Suprapubic skin (tissue), 4 donors: ENCODE data around the gene ABCB7. TPM values are rescaled to one million over a fixed set of nuclear protein-coding genes. Genes with fewer than 3 reads are reported as not detected.

Source experiments
- DNase-seq, 2 donors: peaks; one replicate each; pipeline ENCODE4 v3.0.0-alpha.2; 2019; ENCODE audit warnings: low spot score in 2 of 2
- H3K27ac ChIP-seq: fragments of 200-600 bp; sonication (generic); one replicate; pipeline ENCODE4 v1.5.1; 2019
- H3K27me3 ChIP-seq: fragments of 200-600 bp; sonication (generic); one replicate; pipeline ENCODE4 v1.5.1; 2019
- H3K36me3 ChIP-seq: fragments of 200-600 bp; sonication (generic); one replicate; pipeline ENCODE4 v1.5.1; 2019
- H3K4me1 ChIP-seq: fragments of 200-600 bp; sonication (generic); one replicate; pipeline ENCODE4 v1.5.1; 2019
- H3K4me3 ChIP-seq: fragments of 200-600 bp; sonication (generic); one replicate; pipeline ENCODE4 v1.5.1; 2019; ENCODE audit warnings: mild to moderate bottlenecking
- H3K9me3 ChIP-seq: fragments of 200-600 bp; sonication (generic); one replicate; pipeline ENCODE4 v1.5.1; 2019
- CTCF ChIP-seq, 2 donors: fragments of 200-600 bp in 1 of 2; fragments of 450-650 bp in 1 of 2; sonication (generic) in 1 of 2; IDR thresholded peaks; one replicate each; pipeline ENCODE4 v1.5.1; 2016 to 2019; ENCODE audit warnings: antibody characterized with exemption in 2 of 2, mild to moderate bottlenecking in 1 of 2, moderate library complexity in 1 of 2
- EP300 ChIP-seq: sonication (generic); formaldehyde crosslinking; IDR thresholded peaks from one replicate; pipeline ENCODE4 v1.6.1; 2017; ENCODE audit warnings: antibody characterized with exemption
- POLR2A ChIP-seq, 2 donors: fragments of 450-650 bp; IDR thresholded peaks; one replicate each; pipeline ENCODE4 v1.6.1; 2017; ENCODE audit warnings: antibody characterized with exemption in 2 of 2, mild to moderate bottlenecking in 2 of 2, moderate library complexity in 2 of 2
- POLR2AphosphoS5 ChIP-seq, 3 donors: sonication (generic); formaldehyde crosslinking; IDR thresholded peaks; one replicate each; pipeline ENCODE4 v1.6.1; 2017; ENCODE audit warnings: antibody characterized with exemption in 3 of 3
- WGBS: methylation state at CpG from one replicate; pipeline ENCODE4 v1.1.5; 2018; 5-methylcytosine and 5-hydroxymethylcytosine counted together
- total RNA-seq, 4 donors: library from RNA; depleted of rRNA; stranded (reverse); fragments of >200 nt; gene quantifications; one replicate each; pipeline ENCODE4 v1.1.0, GENCODE V29; 2016

ABCB7 gene
- total RNA-seq, 4 donors from 2014 or later = 52.2 to 78.4 (median 62.7) TPM

- no peak for TF ChIP-seq POLR2AphosphoS5 (IDR thresholded peaks at IDR 0.05)
- no peak for TF ChIP-seq POLR2A (IDR thresholded peaks at IDR 0.05)
- TF ChIP-seq EP300 = no peak
- no peak for TF ChIP-seq CTCF (IDR thresholded peaks at IDR 0.05)
- H3K4me1 ChIP-seq = peaks cover 11% of the 10 kb centered on the region
- no peak for DNase-seq
- no peaks in the 10 kb centered on the region for H3K36me3 ChIP-seq
- peak overlapping the region; percentile 63 for H3K4me3 ChIP-seq
- H3K9me3 ChIP-seq = no peaks in the 10 kb centered on the region
- no peaks in the 10 kb centered on the region for H3K27me3 ChIP-seq
- H3K27ac ChIP-seq = peak overlapping the region; percentile 78
- 30% methylated on average over 6 of the region's 6 CpGs for WGBS
Observed at GRCh38 chrX:75155447-75155826, 646 bp downstream of the ABCB7 start.

- no peaks in the 10 kb centered on the region for H3K9me3 ChIP-seq
- H3K27me3 ChIP-seq = no peaks in the 10 kb centered on the region
- H3K4me1 ChIP-seq = peaks cover 11% of the 10 kb centered on the region
- TF ChIP-seq POLR2A (IDR thresholded peaks at IDR 0.05) (no peak), POLR2AphosphoS5 (IDR thresholded peaks at IDR 0.05) (no peak), CTCF (IDR thresholded peaks at IDR 0.05) (no peak), EP300 (no peak)
- peak overlapping the region; percentile 63 for H3K4me3 ChIP-seq
- no peak for DNase-seq
- no peak overlapping the region for H3K27ac ChIP-seq
- H3K36me3 ChIP-seq = no peaks in the 10 kb centered on the region
- WGBS = 67% methylated on average over 1 of the region's 1 CpG
Observed at GRCh38 chrX:75154871-75155270, 1.2 kb downstream of the ABCB7 start.

- Histone ChIP-seq H3K4me3 (no peak overlapping the region), H3K27me3 (no peaks in the 10 kb centered on the region), H3K36me3 (no peaks in the 10 kb centered on the region), H3K4me1 (peaks cover 11% of the 10 kb centered on the region), H3K9me3 (no peaks in the 10 kb centered on the region), H3K27ac (no peak overlapping the region)
- 44% methylated on average over 3 of the region's 3 CpGs for WGBS
- no peak for TF ChIP-seq CTCF (IDR thresholded peaks at IDR 0.05)
- no peak for TF ChIP-seq POLR2A (IDR thresholded peaks at IDR 0.05)
- TF ChIP-seq POLR2AphosphoS5 (IDR thresholded peaks at IDR 0.05) = no peak
- TF ChIP-seq EP300 = no peak
- DNase-seq = no peak
Observed at GRCh38 chrX:75151827-75152592, 4.1 kb downstream of the ABCB7 start.

GRCh38 chrX:75149654-75150053 is 6.4 kb downstream of the ABCB7 start:
- peaks cover 4% of the 10 kb centered on the region for H3K4me1 ChIP-seq
- TF ChIP-seq POLR2AphosphoS5 (IDR thresholded peaks at IDR 0.05) (no peak), POLR2A (IDR thresholded peaks at IDR 0.05) (no peak), EP300 (no peak), CTCF (IDR thresholded peaks at IDR 0.05) (no peak)
- 76% methylated on average over 1 of the region's 1 CpG for WGBS

GRCh38 chrX:75132672-75133071 is 23.4 kb downstream of the ABCB7 start:
- Histone ChIP-seq H3K27me3 (no peaks in the 10 kb centered on the region), H3K4me1 (no peaks in the 10 kb centered on the region), H3K27ac (no peak overlapping the region), H3K9me3 (no peaks in the 10 kb centered on the region), H3K36me3 (no peaks in the 10 kb centered on the region), H3K4me3 (no peak overlapping the region)
- no peak for DNase-seq
- 59% methylated on average over 5 of the region's 5 CpGs for WGBS
- TF ChIP-seq EP300 = no peak
- no peak for TF ChIP-seq CTCF (IDR thresholded peaks at IDR 0.05)
- no peak for TF ChIP-seq POLR2A (IDR thresholded peaks at IDR 0.05)
- TF ChIP-seq POLR2AphosphoS5 (IDR thresholded peaks at IDR 0.05) = no peak

More at GRCh38 chrX:75149654-75150053, 6.4 kb downstream of the ABCB7 start:
- Histone ChIP-seq H3K4me3 (no peak overlapping the region), H3K36me3 (no peaks in the 10 kb centered on the region), H3K27ac (no peak overlapping the region), H3K27me3 (no peaks in the 10 kb centered on the region), H3K9me3 (no peaks in the 10 kb centered on the region)
- DNase-seq = no peak
